ENCODE data around the gene PHLPP1. TPM values are rescaled to one million over a fixed set of nuclear protein-coding genes. Genes with fewer than 3 reads are reported as not detected.

Gene PHLPP1
- total RNA-seq, 1 experiment from 2014 or later: 14.7 TPM

DNA sequence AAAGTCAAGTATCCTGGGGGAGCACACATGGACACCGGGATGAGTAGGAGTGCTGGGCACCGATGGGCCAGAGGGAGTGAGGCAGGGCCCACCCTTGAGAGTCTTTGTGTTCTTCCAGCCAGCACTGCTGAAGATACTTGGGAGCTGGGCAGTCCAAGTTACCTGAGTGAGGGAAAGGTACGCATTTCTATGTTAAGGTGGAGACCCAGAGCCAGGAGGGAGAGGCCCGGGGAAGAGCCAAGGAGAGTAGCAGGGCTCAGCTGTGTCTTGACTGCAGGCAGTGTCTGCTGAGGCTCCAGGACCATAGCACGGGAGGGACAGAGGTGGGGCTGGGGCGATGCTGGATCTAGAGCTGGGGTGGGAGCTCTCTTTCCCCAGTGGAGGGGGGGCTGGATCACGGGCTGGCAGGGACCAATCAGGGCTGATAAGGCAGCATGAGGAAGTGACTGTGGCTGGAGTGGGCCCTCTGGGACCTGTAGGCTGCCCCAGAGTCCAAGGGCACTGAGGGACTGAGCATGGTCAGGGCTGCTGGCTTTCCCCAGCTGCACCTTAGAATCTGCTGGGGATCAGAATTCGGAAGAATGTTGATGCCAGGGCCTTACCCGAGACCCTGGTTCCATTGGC lies 289.2 kb downstream of the PHLPP1 start:
- ATAC-seq (no peak), DNase-seq (ENCODE audit: low read depth, low spot score) (no peak)
- H4K20me1 ChIP-seq (ENCODE audit: insufficient read depth): no peaks in the 10 kb centered on the region
- TF ChIP-seq TCF7L2 (IDR thresholded peaks at IDR 0.05; ENCODE audit: borderline replicate concordance, extremely low read depth, insufficient read depth, insufficient read length): no peak
- TF ChIP-seq, protein P1, sequence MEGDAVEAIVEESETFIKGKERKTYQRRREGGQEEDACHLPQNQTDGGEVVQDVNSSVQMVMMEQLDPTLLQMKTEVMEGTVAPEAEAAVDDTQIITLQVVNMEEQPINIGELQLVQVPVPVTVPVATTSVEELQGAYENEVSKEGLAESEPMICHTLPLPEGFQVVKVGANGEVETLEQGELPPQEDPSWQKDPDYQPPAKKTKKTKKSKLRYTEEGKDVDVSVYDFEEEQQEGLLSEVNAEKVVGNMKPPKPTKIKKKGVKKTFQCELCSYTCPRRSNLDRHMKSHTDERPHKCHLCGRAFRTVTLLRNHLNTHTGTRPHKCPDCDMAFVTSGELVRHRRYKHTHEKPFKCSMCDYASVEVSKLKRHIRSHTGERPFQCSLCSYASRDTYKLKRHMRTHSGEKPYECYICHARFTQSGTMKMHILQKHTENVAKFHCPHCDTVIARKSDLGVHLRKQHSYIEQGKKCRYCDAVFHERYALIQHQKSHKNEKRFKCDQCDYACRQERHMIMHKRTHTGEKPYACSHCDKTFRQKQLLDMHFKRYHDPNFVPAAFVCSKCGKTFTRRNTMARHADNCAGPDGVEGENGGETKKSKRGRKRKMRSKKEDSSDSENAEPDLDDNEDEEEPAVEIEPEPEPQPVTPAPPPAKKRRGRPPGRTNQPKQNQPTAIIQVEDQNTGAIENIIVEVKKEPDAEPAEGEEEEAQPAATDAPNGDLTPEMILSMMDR (IDR thresholded peaks at IDR 0.05 in 2 of 3, conservative IDR thresholded peaks at IDR 0.05 in 1 of 3; ENCODE audit: borderline replicate concordance in 1 of 3, insufficient read depth in 1 of 3, low read depth in 2 of 3, low read length in 2 of 3): no peak
- TF ChIP-seq, protein P2, sequence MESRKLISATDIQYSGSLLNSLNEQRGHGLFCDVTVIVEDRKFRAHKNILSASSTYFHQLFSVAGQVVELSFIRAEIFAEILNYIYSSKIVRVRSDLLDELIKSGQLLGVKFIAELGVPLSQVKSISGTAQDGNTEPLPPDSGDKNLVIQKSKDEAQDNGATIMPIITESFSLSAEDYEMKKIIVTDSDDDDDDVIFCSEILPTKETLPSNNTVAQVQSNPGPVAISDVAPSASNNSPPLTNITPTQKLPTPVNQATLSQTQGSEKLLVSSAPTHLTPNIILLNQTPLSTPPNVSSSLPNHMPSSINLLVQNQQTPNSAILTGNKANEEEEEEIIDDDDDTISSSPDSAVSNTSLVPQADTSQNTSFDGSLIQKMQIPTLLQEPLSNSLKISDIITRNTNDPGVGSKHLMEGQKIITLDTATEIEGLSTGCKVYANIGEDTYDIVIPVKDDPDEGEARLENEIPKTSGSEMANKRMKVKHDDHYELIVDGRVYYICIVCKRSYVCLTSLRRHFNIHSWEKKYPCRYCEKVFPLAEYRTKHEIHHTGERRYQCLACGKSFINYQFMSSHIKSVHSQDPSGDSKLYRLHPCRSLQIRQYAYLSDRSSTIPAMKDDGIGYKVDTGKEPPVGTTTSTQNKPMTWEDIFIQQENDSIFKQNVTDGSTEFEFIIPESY (IDR thresholded peaks at IDR 0.05; ENCODE audit: extremely low read depth, insufficient replicate concordance, low read length): no peak
- no peak for TF ChIP-seq SIN3A (IDR thresholded peaks at IDR 0.05; ENCODE audit: low read depth)
- no peak for TF ChIP-seq RAD21 (IDR thresholded peaks at IDR 0.05; ENCODE audit: low read depth)
- TF ChIP-seq SRF (IDR thresholded peaks at IDR 0.05; ENCODE audit: low read depth): no peak
- TF ChIP-seq ELF1 (IDR thresholded peaks at IDR 0.05; ENCODE audit: borderline replicate concordance, low read depth): no peak
- no peak for TF ChIP-seq YY1 (IDR thresholded peaks at IDR 0.05; ENCODE audit: extremely low read depth, insufficient replicate concordance, low read depth, low read length)
- TF ChIP-seq POLR2AphosphoS5 (IDR thresholded peaks at IDR 0.05; ENCODE audit: low read depth, low read length): no peak
- no peak for TF ChIP-seq CEBPB (IDR thresholded peaks at IDR 0.05; ENCODE audit: low read depth)
- TF ChIP-seq JUND (IDR thresholded peaks at IDR 0.05): no peak
- TF ChIP-seq, protein P3, sequence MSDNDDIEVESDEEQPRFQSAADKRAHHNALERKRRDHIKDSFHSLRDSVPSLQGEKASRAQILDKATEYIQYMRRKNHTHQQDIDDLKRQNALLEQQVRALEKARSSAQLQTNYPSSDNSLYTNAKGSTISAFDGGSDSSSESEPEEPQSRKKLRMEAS (IDR thresholded peaks at IDR 0.05): no peak
- no peak for TF ChIP-seq EZH2phosphoT487 (IDR thresholded peaks at IDR 0.05; ENCODE audit: borderline replicate concordance)
- TF ChIP-seq CBX3 (IDR thresholded peaks at IDR 0.05; ENCODE audit: low read depth): no peak
- TF ChIP-seq ZFX (IDR thresholded peaks at IDR 0.05): no peak
- no peak for TF ChIP-seq ZNF274 (IDR thresholded peaks at IDR 0.05; ENCODE audit: low read depth, low read length)
- TF ChIP-seq FOSL1 (IDR thresholded peaks at IDR 0.05; ENCODE audit: low read depth): no peak
- no peak for TF ChIP-seq POLR2A (IDR thresholded peaks at IDR 0.05; ENCODE audit: borderline replicate concordance, extremely low read depth, insufficient read depth, insufficient read length)
- TF ChIP-seq, protein P4, sequence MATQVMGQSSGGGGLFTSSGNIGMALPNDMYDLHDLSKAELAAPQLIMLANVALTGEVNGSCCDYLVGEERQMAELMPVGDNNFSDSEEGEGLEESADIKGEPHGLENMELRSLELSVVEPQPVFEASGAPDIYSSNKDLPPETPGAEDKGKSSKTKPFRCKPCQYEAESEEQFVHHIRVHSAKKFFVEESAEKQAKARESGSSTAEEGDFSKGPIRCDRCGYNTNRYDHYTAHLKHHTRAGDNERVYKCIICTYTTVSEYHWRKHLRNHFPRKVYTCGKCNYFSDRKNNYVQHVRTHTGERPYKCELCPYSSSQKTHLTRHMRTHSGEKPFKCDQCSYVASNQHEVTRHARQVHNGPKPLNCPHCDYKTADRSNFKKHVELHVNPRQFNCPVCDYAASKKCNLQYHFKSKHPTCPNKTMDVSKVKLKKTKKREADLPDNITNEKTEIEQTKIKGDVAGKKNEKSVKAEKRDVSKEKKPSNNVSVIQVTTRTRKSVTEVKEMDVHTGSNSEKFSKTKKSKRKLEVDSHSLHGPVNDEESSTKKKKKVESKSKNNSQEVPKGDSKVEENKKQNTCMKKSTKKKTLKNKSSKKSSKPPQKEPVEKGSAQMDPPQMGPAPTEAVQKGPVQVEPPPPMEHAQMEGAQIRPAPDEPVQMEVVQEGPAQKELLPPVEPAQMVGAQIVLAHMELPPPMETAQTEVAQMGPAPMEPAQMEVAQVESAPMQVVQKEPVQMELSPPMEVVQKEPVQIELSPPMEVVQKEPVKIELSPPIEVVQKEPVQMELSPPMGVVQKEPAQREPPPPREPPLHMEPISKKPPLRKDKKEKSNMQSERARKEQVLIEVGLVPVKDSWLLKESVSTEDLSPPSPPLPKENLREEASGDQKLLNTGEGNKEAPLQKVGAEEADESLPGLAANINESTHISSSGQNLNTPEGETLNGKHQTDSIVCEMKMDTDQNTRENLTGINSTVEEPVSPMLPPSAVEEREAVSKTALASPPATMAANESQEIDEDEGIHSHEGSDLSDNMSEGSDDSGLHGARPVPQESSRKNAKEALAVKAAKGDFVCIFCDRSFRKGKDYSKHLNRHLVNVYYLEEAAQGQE (IDR thresholded peaks at IDR 0.05; ENCODE audit: low read depth): no peak
- no peak for TF ChIP-seq EGR1 (IDR thresholded peaks at IDR 0.05; ENCODE audit: low read depth)
- POLR2A ChIA-PET: no interaction called here
- H3K36me3 ChIP-seq (ENCODE audit: control insufficient read depth in 1 of 2, insufficient read depth in 2 of 2, low read length in 2 of 2): no peaks in the 10 kb centered on the region
- H3K27ac ChIP-seq (ENCODE audit: low read depth, low read length): no peak overlapping the region
- RAD21 ChIA-PET (ENCODE audit: low non-redundant PET in 1 of 2, low total read pairs in 2 of 2, uncharacterized antibody in 2 of 2, unreplicated experiment in 2 of 2): no interaction called here
- H3K4me2 ChIP-seq (ENCODE audit: low read length): no peak overlapping the region
- CTCF ChIA-PET: no interaction called here
- no peaks in the 10 kb centered on the region for H3K79me2 ChIP-seq (ENCODE audit: insufficient read depth, low read length)
- BruUV-seq (replicated peaks): no TSS peak
- H3K9me2 ChIP-seq (ENCODE audit: insufficient read depth): no peaks in the 10 kb centered on the region
- intact Hi-C loops (cut with micrococcal nuclease): no loop called here
- H3K9me3 ChIP-seq (ENCODE audit: control insufficient read depth in 1 of 2, insufficient read depth in 1 of 2, low read depth in 1 of 2, low read length in 2 of 2): no peaks in the 10 kb centered on the region
- H3K4me3 ChIP-seq (replicated peaks in 1 of 2; ENCODE audit: low read depth in 1 of 2, low read length in 2 of 2): no peak overlapping the region
- no peaks in the 10 kb centered on the region for H3K4me1 ChIP-seq (ENCODE audit: control insufficient read depth in 1 of 2, insufficient read depth in 2 of 2, low read length in 2 of 2)
- no peak overlapping the region for H3K9ac ChIP-seq (ENCODE audit: low read length)
- no peak overlapping the region for H2AFZ ChIP-seq (ENCODE audit: low read depth, low read length, poor library complexity, severe bottlenecking)
- H3K27me3 ChIP-seq (ENCODE audit: insufficient read depth, low read length): no peaks in the 10 kb centered on the region

Measured in HCT116 (cell line).